ENCODE results near the gene ANKRD63.

Gene ANKRD63

GRCh38 chr15:40277471-40277870 lies 5.4 kb downstream of the ANKRD63 start:
- no peak for DNase-seq

- DNase-seq, result no peak
These were observed 5.9 kb downstream of the ANKRD63 start for GRCh38 chr15:40276927-40277326.

- DNase-seq, result no peak
These were observed 6.9 kb downstream of the ANKRD63 start for GRCh38 chr15:40275954-40276353.

GRCh38 chr15:40275523-40275922 lies 7.3 kb downstream of the ANKRD63 start:
- DNase-seq, result no peak

GRCh38 chr15:40274350-40275274 lies 8.3 kb downstream of the ANKRD63 start:
- DNase-seq, result peak; percentile 12

- DNase-seq, result no peak
These were observed 9.4 kb downstream of the ANKRD63 start for GRCh38 chr15:40273428-40273827.

- no peak for DNase-seq
These were observed 10.3 kb downstream of the ANKRD63 start for GRCh38 chr15:40272485-40273056.

GRCh38 chr15:40271685-40272484 lies 11.0 kb downstream of the ANKRD63 start:
- no peak for DNase-seq

GRCh38 chr15:40270246-40270995 lies 12.4 kb downstream of the ANKRD63 start:
- no peak for DNase-seq

- DNase-seq, result no peak
These were observed 13.3 kb downstream of the ANKRD63 start for GRCh38 chr15:40269604-40270003.

GRCh38 chr15:40267670-40268069 lies 15.2 kb downstream of the ANKRD63 start:
- DNase-seq, result no peak

- DNase-seq, result no peak
These were observed 16.0 kb downstream of the ANKRD63 start for GRCh38 chr15:40266828-40267304.

- no peak for DNase-seq
These were observed 17.0 kb downstream of the ANKRD63 start for GRCh38 chr15:40265875-40266274.

- no peak for DNase-seq
These were observed 17.5 kb downstream of the ANKRD63 start for GRCh38 chr15:40265355-40265754.

- DNase-seq, result no peak
These were observed 18.3 kb downstream of the ANKRD63 start for GRCh38 chr15:40264321-40265153.

- DNase-seq, result no peak
These were observed 19.7 kb downstream of the ANKRD63 start for GRCh38 chr15:40263024-40263754.

GRCh38 chr15:40259021-40259420 lies 23.8 kb downstream of the ANKRD63 start:
- no peak for DNase-seq

GRCh38 chr15:40258544-40258943 lies 24.3 kb downstream of the ANKRD63 start:
- no peak for DNase-seq

GRCh38 chr15:40257656-40258450 lies 25.0 kb downstream of the ANKRD63 start:
- DNase-seq, result no peak

GRCh38 chr15:40256638-40257235 lies 26.1 kb downstream of the ANKRD63 start:
- no peak for DNase-seq

Data from NCI-H748 treated with DMSO at 0.1 percent for 48 hours (cell line).